A549 treated with DMSO at 1 μM for 4 hours (cell line): Measurements from ENCODE around the gene CD6. TPM values are rescaled to one million over a fixed set of nuclear protein-coding genes. Genes with fewer than 3 reads are reported as not detected.

Source experiments
- total RNA-seq: library from RNA; stranded (reverse); fragments of 200-300 nt; extraction: Qiagen RNA extraction; gene quantifications from 5 replicates; pipeline ENCODE4 v1.2.3, GENCODE V29; 2022; ENCODE audit warnings: low read depth

CD6 gene, protein sequence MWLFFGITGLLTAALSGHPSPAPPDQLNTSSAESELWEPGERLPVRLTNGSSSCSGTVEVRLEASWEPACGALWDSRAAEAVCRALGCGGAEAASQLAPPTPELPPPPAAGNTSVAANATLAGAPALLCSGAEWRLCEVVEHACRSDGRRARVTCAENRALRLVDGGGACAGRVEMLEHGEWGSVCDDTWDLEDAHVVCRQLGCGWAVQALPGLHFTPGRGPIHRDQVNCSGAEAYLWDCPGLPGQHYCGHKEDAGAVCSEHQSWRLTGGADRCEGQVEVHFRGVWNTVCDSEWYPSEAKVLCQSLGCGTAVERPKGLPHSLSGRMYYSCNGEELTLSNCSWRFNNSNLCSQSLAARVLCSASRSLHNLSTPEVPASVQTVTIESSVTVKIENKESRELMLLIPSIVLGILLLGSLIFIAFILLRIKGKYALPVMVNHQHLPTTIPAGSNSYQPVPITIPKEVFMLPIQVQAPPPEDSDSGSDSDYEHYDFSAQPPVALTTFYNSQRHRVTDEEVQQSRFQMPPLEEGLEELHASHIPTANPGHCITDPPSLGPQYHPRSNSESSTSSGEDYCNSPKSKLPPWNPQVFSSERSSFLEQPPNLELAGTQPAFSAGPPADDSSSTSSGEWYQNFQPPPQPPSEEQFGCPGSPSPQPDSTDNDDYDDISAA
- total RNA-seq = 0.06 to 0.47 TPM (median 0.15 TPM) in 5 replicates

DNA sequence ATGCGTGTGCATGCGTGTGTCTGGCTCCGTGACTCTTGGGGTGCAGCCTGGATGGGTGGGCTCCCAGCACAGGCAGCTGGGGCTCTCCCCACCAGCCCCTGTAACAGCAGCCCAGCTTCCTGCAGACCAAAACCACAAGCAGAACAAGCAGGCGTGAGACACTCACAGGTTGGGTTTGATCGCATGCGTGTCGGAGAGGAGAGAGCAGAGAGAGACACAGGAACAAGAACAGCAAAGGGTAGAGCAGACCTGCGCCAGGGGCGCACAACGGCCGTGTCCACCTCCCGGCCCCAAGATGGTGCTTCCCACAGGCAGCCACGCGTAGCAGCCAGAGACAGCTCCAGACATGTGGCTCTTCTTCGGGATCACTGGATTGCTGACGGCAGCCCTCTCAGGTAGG lies at the start of gene CD6:
Gene CD6 (plus strand): TSS at position 161 of the 400 bp plus-strand sequence. CDS start 186 bp downstream, at position 347.

DNA sequence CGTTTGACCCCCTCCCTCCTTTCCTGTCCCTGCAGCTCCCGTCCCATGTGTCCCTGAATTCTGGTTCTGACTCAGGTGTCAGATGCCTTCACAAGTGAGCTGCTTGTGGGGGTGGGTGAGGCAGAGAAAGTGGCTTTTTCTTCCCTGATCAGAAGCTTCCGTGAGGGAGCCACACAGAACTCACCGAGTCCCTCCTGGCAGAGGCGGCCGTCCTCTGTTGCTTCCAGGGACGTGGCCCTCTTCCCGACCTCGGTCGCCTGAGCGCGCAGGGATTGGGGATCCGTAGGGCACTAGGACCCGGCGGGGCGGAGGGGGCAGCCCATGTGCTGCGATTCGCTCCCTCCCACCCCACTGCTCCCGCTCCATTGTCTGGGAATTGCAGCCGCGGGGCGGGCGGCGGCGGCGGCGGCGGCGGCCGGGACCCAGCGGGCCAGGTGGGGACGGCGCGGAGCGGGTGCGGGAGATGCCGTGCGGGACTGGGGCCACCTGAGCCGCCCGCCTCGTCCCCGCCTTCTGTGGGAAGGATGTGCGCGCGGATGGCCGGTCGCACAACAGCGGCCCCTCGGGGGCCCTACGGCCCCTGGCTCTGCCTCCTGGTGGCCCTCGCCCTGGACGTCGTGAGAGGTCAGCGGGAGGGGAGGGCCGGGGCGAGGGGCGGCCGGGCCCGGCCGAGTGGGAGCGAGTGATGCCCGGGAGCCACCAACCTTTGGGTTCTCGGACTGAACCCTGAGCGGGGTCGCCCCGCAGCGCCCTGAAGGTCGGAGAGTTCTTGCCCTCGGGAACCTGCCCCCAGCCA lies 47.2 kb upstream of the CD6 start, which contains the start of gene TMEM132A:
Gene TMEM132A (plus strand): TSS at position 351 of the 796 bp plus-strand sequence. CDS start 174 bp downstream, at position 525.

DNA sequence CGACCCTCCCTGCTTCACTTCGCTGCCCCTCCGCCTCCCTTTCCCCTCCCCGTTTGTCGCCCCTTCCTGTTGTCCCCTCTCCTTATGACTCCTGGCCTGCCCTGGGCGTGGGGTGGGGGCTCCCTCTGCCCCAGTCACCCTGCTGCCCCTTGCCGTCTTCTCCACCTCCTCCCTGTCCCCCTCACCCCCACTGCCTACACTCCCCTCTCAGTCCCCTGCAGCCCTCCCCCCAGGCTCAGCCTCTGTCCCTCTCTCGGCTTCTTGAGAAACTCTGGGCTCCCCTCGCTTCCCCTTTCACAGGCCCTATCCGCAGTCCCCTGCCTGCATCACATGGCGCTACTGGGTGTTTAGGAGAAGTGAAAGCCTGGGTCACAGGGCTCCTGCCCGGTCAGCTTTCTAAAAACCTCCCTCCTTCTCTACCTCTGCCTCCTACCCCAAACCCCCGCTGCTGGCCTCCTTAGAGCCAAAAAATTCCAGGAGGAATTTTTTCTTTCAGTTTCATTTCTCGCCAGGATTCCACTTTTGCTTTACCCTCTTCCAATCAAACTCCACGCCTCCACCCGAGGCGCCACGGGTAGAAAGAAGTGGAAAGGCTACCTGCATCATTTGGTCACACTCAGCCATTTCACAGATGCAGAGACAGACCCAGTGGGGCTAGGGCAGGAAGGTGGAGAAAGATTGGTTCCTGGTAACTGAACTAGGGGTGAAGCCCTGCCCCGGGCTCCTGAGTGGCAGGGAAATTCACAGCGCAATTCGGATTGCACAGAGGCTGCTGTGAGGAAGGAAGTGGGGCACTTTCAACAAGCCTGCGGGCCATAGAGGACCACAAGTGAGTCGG lies 19.4 kb upstream of the CD6 start, which contains the start of gene SLC15A3:
Gene SLC15A3 (minus strand): TSS at position 273 of the 838 bp plus-strand sequence. CDS start 625 bp downstream, outside the sequence.

Other genes with a start within 250 kb of the CD6 start
- not detected in 5 replicates for gene MS4A18, start 247.0 kb upstream of the CD6 start, total RNA-seq
- gene MS4A15, start 214.8 kb upstream of the CD6 start, total RNA-seq = not detected in 5 replicates
- not detected in 5 replicates for gene MS4A10, start 186.3 kb upstream of the CD6 start, total RNA-seq
- 92.7 to 113 TPM (median 102 TPM) in 5 replicates for gene CCDC86, start 129.6 kb upstream of the CD6 start, total RNA-seq
- 0.03 to 0.08 TPM (median 0.07 TPM) in 3 of 5 replicates, not detected in the others for gene PTGDR2, start 115.7 kb upstream of the CD6 start, total RNA-seq
- 0.09 to 0.58 TPM (median 0.16 TPM) in 5 replicates for gene ZP1, start 104.1 kb upstream of the CD6 start, total RNA-seq
- gene PRPF19, start 65.1 kb upstream of the CD6 start, total RNA-seq = 165 to 207 TPM (median 191 TPM) in 5 replicates
- 116 to 131 TPM (median 128 TPM) in 5 replicates for gene TMEM109, start 57.5 kb upstream of the CD6 start, total RNA-seq
- gene TMEM132A, start 47.2 kb upstream of the CD6 start, total RNA-seq = 128 to 202 TPM (median 168 TPM) in 5 replicates
- gene SLC15A3, start 19.5 kb upstream of the CD6 start, total RNA-seq = not detected in 5 replicates
- gene CD5, start 130.8 kb downstream of the CD6 start, total RNA-seq = not detected in 5 replicates
- gene VPS37C, start 189.7 kb downstream of the CD6 start, total RNA-seq = 15.8 to 20.5 TPM (median 19.2 TPM) in 5 replicates
- gene PGA3, start 231.8 kb downstream of the CD6 start, total RNA-seq = not detected in 5 replicates